Activated T-helper 1 cell treated with Interleukin-2 at 50 U/mL for 16 hours (primary cell): ENCODE data around the gene C12orf42.
"Not testable (repeated sequence)": the region's sequence is repeated elsewhere in the genome, so short reads cannot be mapped to it uniquely, and the experiment has no call there.

Experiments used
- DNase-seq: peaks from one replicate; pipeline ENCODE4 v3.0.0-alpha.2; 2020; ENCODE audit warnings: low read depth

Gene C12orf42

GRCh38 chr12:103494734-103495468 is 867 bp downstream of the C12orf42 start:
- no peak for DNase-seq

DNA sequence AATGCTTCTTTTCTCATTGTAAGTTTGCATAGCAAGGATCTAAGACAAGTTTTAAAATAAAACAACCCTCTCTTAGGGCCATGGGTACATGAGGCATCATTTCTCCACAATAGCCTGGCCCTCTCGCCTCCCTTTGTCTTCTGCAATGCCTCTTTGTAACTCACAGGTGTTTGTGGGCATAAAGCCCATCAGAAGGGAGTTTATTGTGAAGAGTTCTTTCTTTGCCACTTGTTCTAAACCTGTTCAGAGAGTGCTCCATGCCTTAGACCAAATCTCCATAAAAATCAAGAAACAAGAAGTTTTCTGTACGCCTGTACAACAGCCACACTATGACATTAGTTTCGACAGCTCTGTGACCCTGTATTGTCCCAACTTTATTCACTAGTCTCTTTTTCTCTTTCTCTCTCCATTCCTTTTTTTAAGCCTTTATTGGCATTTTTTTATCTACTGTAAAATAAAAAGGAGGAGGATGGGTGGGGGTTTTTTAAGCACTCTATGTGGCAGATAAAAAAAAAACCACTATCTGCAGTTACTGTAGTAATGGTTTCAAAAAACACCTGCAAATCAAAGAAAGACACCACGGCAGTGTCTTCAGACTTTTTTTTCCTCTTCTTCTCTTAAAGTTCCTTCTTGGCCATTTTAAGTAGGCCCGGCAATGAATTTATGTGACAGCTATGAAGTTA is 1.6 kb downstream of the C12orf42 start:
- no peak for DNase-seq

DNA sequence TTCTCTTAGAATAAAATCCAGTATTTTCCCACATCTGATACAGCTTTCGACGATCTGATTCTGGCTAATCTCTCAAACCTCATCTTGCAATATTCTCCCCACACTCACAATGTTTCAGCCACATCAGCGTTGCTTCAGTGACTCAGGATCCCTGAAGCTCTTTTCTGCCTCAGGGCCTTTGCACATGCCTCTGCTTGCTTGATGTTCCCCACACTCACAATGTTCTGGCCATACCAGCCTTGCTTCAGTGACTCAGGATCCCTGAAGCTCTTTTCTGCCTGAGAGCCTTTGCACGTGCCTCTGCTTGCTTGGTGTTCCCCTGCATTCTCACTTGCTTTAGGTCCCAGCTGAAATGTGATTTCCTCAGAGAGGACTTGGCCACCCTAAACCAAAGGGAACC is 2.6 kb downstream of the C12orf42 start:
- DNase-seq: no peak

DNA sequence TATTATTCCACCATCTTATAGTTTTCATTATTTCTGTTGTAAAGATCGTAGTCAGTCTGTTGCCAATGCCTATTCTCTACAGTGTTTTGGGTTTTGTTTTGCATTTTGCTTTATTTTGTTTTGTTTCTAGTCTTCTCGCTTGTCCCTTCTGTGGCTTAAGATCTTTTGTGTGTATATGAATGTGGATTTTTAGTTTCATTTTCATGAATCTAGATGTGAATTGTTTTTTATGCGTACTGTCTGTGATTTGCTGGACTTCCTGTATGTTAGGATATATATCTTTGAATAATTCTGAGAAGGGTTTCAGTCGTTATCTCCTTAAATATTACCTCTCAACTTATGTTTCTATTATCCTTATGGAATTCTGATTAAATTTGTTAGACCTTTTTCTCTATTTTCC is 13.4 kb downstream of the C12orf42 start:
- no peak for DNase-seq

- no peak for DNase-seq
Measured at GRCh38 chr12:103475073-103475472, 20.7 kb downstream of the C12orf42 start.

DNA sequence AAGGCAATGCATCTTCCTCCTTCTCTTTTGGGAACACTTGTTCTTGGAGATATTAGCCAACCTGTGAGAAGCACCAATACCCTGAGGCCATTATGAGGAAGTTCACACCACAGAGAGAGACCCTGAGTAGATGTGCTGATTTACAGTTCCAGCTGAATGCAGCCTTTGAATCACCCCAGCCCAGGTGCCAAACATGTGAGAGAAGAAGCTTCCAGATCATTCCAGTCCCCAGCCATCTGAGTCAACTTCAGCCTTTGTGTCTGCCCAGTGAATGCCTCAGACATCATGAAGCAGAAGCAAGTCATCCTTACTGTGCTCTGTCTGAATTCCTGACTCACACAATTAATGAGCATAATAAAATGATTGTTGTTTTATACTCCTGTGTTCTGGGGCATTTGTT is 25.1 kb downstream of the C12orf42 start:
- no peak for DNase-seq

- no peak for DNase-seq
Measured at GRCh38 chr12:103469719-103470118, 26.0 kb downstream of the C12orf42 start.

DNA sequence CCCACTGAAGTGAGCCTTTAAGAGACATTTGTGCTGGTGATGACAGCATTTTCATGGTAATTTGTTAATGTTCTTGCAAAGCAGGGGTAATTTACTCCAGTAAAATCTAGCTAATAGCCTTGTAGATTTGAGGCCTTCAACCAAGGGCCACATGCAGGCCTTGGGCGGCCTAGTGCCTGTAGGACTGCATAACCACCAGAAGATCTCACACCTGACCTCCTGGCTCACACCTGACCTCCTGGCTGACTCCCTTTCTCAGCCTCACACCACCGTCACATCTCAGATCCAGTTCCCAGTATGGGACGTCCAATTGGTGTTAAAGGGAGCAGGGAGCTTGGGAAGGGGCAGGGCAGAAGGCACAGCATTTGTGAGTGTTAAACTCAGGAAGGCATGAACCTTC is 26.9 kb downstream of the C12orf42 start:
- DNase-seq: no peak

DNA sequence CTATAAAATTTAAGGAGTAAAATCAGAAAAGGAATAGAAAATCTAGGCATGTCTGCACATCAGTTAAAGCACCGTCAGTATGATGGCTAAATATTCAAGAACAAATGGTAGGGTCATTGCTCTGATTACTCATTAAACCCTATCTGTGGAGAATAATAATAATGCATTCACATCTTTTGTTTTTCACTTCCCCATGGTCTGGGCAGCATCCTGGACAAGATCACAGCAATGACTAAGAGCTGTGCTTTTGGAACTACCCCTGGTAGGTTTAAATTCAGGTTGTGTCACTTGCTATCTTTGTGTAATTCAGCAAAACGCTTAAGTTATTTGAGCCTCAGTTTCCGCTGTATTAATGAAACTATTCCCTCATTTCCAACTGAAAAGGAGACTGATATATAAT is 33.1 kb downstream of the C12orf42 start:
- no peak for DNase-seq

DNA sequence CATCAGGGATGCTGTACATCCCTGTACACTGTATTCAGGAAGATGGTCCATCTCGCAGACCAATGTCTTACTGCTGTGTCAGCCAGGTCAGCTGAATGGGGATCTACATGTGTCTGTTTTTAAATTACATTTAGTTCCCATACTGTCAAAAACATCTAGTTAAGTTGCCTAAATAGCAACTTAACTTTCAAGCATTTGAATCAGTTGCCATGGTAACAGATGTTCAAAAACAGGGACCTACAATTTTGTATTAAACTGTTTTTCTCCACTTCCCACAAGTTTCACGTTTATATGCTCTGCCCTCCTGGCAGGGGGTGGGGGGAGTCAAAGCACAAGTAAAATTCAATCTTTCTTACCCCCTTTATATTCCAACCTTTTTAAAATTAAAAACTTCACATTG is 38.3 kb downstream of the C12orf42 start:
- DNase-seq: no peak

- DNase-seq: no peak
Measured at GRCh38 chr12:103456006-103456405, 39.8 kb downstream of the C12orf42 start.

- no peak for DNase-seq
Measured at GRCh38 chr12:103455020-103455763, 40.6 kb downstream of the C12orf42 start.

GRCh38 chr12:103444983-103445382 is 50.8 kb downstream of the C12orf42 start:
- no peak for DNase-seq

DNA sequence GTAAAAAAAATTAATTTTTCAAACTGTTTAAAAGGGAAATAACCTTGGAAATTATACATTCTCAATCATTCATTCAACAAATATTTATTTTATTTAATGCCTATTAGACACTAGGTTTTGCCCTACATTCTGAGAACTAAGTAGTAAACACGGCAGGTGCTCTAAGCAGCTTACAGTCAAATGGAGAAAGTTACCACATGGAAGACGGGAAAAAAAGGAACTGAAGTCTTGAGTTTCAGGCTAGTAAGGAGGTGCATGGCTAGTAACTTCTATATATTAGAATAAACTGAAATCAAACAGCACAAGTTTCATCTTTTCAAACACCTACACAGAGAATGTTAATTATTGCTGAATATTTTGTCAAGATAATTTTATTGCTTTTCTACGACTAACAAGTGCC is 52.9 kb downstream of the C12orf42 start:
- DNase-seq: no peak

- no peak for DNase-seq
Measured at GRCh38 chr12:103442182-103442555, 53.6 kb downstream of the C12orf42 start.

GRCh38 chr12:103441437-103442181 is 54.2 kb downstream of the C12orf42 start:
- DNase-seq: no peak

GRCh38 chr12:103434165-103435105 is 61.3 kb downstream of the C12orf42 start:
- not testable (repeated sequence) for DNase-seq

DNA sequence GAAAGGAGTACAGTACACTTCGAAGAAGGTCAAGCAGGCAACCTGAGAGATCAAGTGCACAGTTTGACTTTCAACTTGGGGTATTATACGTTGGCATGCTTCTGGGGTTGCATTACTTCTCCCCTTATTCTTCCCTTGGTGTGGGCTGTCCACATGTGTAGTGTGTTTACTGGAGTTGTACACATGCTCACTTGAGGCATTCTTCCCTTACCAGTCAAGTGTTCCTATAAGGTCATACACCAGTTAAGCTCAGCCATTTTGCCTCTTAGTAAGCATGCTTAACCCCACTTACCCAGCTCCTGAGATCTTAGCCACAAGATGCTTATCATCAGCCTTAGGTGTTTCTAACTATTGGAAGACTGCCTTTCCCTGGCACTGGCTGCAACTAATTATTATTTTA is 63.8 kb downstream of the C12orf42 start:
- DNase-seq: no peak

- no peak for DNase-seq
Measured at GRCh38 chr12:103431387-103431786, 64.4 kb downstream of the C12orf42 start.

- DNase-seq: not testable (repeated sequence)
Measured at GRCh38 chr12:103425674-103426073, 70.1 kb downstream of the C12orf42 start.
